Measurements from ENCODE around the gene SLC39A1. TPM values are rescaled to one million over a fixed set of nuclear protein-coding genes. Genes with fewer than 3 reads are reported as not detected.

Gene SLC39A1
- total and polyA plus RNA-seq, 9 of the 15 experiments (the other 6 are each of a cell fraction or from before 2014, with no cell fraction given): 9.9 to 81.1 (median 62.7) TPM

DNA sequence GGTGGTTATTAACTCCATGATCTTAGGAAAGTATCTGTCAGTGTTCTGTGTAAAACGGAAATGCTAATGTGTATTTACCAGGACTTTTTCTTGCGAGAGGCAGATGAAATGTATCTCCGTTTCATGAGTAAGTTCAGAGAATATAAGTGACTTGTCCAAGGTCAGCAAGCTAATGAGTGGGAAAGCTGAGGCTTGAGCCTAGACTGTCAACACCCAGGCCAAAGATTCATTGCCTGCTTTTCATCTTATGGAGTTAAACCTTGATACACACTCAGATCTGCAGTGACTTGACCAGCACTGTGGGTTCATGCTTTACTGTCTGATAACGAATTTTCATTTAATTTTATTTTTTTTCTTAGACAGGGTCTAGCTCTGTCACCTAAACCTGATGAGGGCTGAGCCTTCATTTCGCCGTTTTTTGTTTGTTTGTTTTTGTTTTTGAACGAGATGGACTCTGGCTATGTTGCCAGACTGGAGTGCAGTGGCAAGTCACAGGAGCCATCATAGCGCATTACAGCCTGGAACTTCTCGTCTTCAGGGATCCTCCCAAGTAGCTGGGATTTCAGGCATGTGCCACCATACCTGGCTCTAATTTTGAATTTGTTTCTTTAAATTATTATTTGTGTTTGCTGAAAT lies 15.1 kb upstream of the SLC39A1 start (continued):
- TF ChIP-seq, protein P1, sequence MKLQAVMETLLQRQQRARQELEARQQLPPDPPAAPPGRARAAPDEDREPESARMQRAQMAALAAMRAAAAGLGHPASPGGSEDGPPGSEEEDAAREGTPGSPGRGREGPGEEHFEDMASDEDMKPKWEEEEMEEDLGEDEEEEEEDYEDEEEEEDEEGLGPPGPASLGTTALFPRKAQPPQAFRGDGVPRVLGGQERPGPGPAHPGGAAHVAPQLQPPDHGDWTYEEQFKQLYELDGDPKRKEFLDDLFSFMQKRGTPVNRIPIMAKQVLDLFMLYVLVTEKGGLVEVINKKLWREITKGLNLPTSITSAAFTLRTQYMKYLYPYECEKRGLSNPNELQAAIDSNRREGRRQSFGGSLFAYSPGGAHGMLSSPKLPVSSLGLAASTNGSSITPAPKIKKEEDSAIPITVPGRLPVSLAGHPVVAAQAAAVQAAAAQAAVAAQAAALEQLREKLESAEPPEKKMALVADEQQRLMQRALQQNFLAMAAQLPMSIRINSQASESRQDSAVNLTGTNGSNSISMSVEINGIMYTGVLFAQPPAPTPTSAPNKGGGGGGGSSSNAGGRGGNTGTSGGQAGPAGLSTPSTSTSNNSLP (IDR thresholded peaks at IDR 0.05; ENCODE audit: borderline replicate concordance, low read depth, low read length): peak; percentile 39; the same call in 1 of the 2 replicates
- TF ChIP-seq, protein P2, sequence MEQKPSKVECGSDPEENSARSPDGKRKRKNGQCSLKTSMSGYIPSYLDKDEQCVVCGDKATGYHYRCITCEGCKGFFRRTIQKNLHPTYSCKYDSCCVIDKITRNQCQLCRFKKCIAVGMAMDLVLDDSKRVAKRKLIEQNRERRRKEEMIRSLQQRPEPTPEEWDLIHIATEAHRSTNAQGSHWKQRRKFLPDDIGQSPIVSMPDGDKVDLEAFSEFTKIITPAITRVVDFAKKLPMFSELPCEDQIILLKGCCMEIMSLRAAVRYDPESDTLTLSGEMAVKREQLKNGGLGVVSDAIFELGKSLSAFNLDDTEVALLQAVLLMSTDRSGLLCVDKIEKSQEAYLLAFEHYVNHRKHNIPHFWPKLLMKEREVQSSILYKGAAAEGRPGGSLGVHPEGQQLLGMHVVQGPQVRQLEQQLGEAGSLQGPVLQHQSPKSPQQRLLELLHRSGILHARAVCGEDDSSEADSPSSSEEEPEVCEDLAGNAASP (IDR thresholded peaks at IDR 0.05): no peak
- TF ChIP-seq, protein P3, sequence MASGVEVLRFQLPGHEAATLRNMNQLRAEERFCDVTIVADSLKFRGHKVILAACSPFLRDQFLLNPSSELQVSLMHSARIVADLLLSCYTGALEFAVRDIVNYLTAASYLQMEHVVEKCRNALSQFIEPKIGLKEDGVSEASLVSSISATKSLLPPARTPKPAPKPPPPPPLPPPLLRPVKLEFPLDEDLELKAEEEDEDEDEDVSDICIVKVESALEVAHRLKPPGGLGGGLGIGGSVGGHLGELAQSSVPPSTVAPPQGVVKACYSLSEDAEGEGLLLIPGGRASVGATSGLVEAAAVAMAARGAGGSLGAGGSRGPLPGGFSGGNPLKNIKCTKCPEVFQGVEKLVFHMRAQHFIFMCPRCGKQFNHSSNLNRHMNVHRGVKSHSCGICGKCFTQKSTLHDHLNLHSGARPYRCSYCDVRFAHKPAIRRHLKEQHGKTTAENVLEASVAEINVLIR (CRISPR knock-in tag; IDR thresholded peaks at IDR 0.05): no peak
